ENCODE measurements around the gene RPS18.

GRCh38 chr6:33320315-33321181 is 48.7 kb downstream of the RPS18 start:
- TF ChIP-seq SIN3A (IDR thresholded peaks at IDR 0.05; ENCODE audit: low read depth): no peak
- TF ChIP-seq SRF (IDR thresholded peaks at IDR 0.05; ENCODE audit: low read depth): no peak
- no peak for TF ChIP-seq REST (IDR thresholded peaks at IDR 0.05; ENCODE audit: low read depth)
- TF ChIP-seq EGR1 (IDR thresholded peaks at IDR 0.05; ENCODE audit: low read depth): no peak
- TF ChIP-seq EZH2 (IDR thresholded peaks at IDR 0.05): no peak
- TF ChIP-seq POLR2A (IDR thresholded peaks at IDR 0.05; ENCODE audit: borderline replicate concordance, extremely low read depth, insufficient read depth, insufficient read length): no peak
- no peak for TF ChIP-seq TCF7L2 (IDR thresholded peaks at IDR 0.05; ENCODE audit: borderline replicate concordance, extremely low read depth, insufficient read depth, insufficient read length)
- TF ChIP-seq, protein P1, sequence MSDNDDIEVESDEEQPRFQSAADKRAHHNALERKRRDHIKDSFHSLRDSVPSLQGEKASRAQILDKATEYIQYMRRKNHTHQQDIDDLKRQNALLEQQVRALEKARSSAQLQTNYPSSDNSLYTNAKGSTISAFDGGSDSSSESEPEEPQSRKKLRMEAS (IDR thresholded peaks at IDR 0.05): no peak
- TF ChIP-seq YY1 (IDR thresholded peaks at IDR 0.05; ENCODE audit: extremely low read depth, insufficient replicate concordance, low read depth, low read length): no peak
- no peak for TF ChIP-seq CTCF (IDR thresholded peaks at IDR 0.05 in 2 of 3, conservative IDR thresholded peaks at IDR 0.05 in 1 of 3; ENCODE audit: borderline replicate concordance in 1 of 3, insufficient read depth in 1 of 3, low read depth in 2 of 3, low read length in 2 of 3)
